HCT116 (cell line): ENCODE data around the gene ABCC10. TPM values are rescaled to one million over a fixed set of nuclear protein-coding genes. Genes with fewer than 3 reads are reported as not detected.

Source experiments
- ATAC-seq: fragments of 200-7000 bp; cut with Tn5 transposase; 2 replicates; pipeline ENCODE4 v1.9.1; 2020; ENCODE audit warnings: mild to moderate bottlenecking, moderate library complexity
- BruUV-seq: library from RNA; stranded (reverse); fragments of 400-500 nt; replicated peaks from 2 replicates; lab custom pipeline; 2021; lab: Mats Ljungman, UMichigan
- CTCF ChIA-PET: fragments of 300-600 bp; sonication (Branson Sonifier 250); formaldehyde crosslinking; loops from one replicate; lab custom pipeline; 2021; ENCODE audit warnings: antibody characterized with exemption; lab: Charles Lee
- POLR2A ChIA-PET: fragments of 300-600, 350-600 bp; sonication (Branson Sonifier 250); formaldehyde crosslinking; loops from one replicate; lab custom pipeline; 2021; ENCODE audit warnings: antibody characterized with exemption; lab: Charles Lee
- RAD21 ChIA-PET, 2 experiments: fragments of 300-600 bp; sonication (Branson Sonifier 250); formaldehyde crosslinking; loops; one replicate each; lab custom pipeline; 2023; ENCODE audit warnings: low total read pairs in 2 of 2; ENCODE audit not compliant: uncharacterized antibody in 2 of 2, unreplicated experiment in 2 of 2, low non-redundant PET in 1 of 2; lab: Charles Lee
- DNase-seq: peaks from one replicate; pipeline ENCODE4 v3.0.0-alpha.2; 2010; ENCODE audit warnings: low read depth, low spot score
- H2AFZ ChIP-seq: fragments of 200-600 bp; shearing (Covaris generic), sonication (generic); 2 replicates; pipeline ENCODE4 v1.6.1; 2017; ENCODE audit warnings: low read depth, mixed run types, mixed read lengths, antibody characterized with exemption, low read length; ENCODE audit not compliant: poor library complexity, severe bottlenecking
- H3K27ac ChIP-seq: 2 replicates; pipeline ENCODE4 v1.5.1; 2012; ENCODE audit warnings: low read depth, low read length
- H3K27me3 ChIP-seq: fragments of 200-600 bp; sonication (generic); 2 replicates; pipeline ENCODE4 v1.6.1; 2016; ENCODE audit warnings: mixed run types, low read length, mixed read lengths; ENCODE audit not compliant: insufficient read depth
- H3K36me3 ChIP-seq, 2 experiments: fragments of 200-500 bp in 1 of 2; fragments of 200-600 bp in 1 of 2; sonication (Bioruptor generic) in 1 of 2; sonication (generic) in 1 of 2; 2 replicates each; pipeline versions ENCODE4 v1.5.1 to v1.6.1; 2014 to 2016; ENCODE audit warnings: low read length in 2 of 2, inconsistent platforms in 1 of 2, mixed read lengths in 1 of 2, mixed run types in 1 of 2; ENCODE audit not compliant: insufficient read depth in 2 of 2, control insufficient read depth in 1 of 2
- H3K4me1 ChIP-seq, 2 experiments: fragments of 200-600 bp in 1 of 2; sonication (generic) in 1 of 2; 2 replicates each; pipeline versions ENCODE4 v1.5.1 to v1.6.1; 2012 to 2017; ENCODE audit warnings: low read length in 2 of 2, inconsistent platforms in 1 of 2, mild to moderate bottlenecking in 1 of 2, mixed read lengths in 1 of 2, mixed run types in 1 of 2, moderate library complexity in 1 of 2; ENCODE audit not compliant: insufficient read depth in 2 of 2, control insufficient read depth in 1 of 2
- H3K4me2 ChIP-seq: fragments of 200-600 bp; sonication (generic); 2 replicates; pipeline ENCODE4 v1.6.1; 2017; ENCODE audit warnings: mixed run types, low read length, mixed read lengths
- H3K4me3 ChIP-seq, 2 experiments: fragments of 200-600 bp in 1 of 2; sonication (generic) in 1 of 2; replicated peaks in 1 of 2; 2 replicates each; pipeline ENCODE4 v1.5.1; 2011 to 2016; ENCODE audit warnings: low read length in 2 of 2, control low read depth in 1 of 2, low read depth in 1 of 2, mild to moderate bottlenecking in 1 of 2, mixed read lengths in 1 of 2, mixed run types in 1 of 2
- H3K79me2 ChIP-seq: fragments of 200-600 bp; sonication (generic); 2 replicates; pipeline ENCODE4 v1.6.1; 2017; ENCODE audit warnings: mild to moderate bottlenecking, mixed run types, low read length, moderate library complexity, mixed read lengths; ENCODE audit not compliant: insufficient read depth
- H3K9ac ChIP-seq: fragments of 200-600 bp; sonication (generic); 2 replicates; pipeline ENCODE4 v1.6.1; 2016; ENCODE audit warnings: low read length, mixed read lengths
- H3K9me2 ChIP-seq: fragments of 200-600 bp; sonication (generic), shearing (Covaris generic); 2 replicates; pipeline ENCODE4 v1.6.1; 2017; ENCODE audit warnings: mixed run types, mild to moderate bottlenecking, moderate library complexity; ENCODE audit not compliant: insufficient read depth
- H3K9me3 ChIP-seq, 2 experiments: fragments of 200-500 bp in 1 of 2; fragments of 200-600 bp in 1 of 2; sonication (Bioruptor generic) in 1 of 2; sonication (generic) in 1 of 2; 2 replicates each; pipeline ENCODE4 v1.6.1; 2014 to 2017; ENCODE audit warnings: low read length in 2 of 2, mixed read lengths in 2 of 2, inconsistent platforms in 1 of 2, low read depth in 1 of 2, mild to moderate bottlenecking in 1 of 2, mixed run types in 1 of 2, moderate library complexity in 1 of 2; ENCODE audit not compliant: control insufficient read depth in 1 of 2, insufficient read depth in 1 of 2
- H4K20me1 ChIP-seq: fragments of 200-600 bp; sonication (generic), shearing (Covaris generic); 2 replicates; pipeline ENCODE4 v1.6.1; 2017; ENCODE audit warnings: mixed run types, mild to moderate bottlenecking, moderate library complexity; ENCODE audit not compliant: insufficient read depth
- CBX3 ChIP-seq: IDR thresholded peaks from 2 replicates; pipeline ENCODE4 v1.6.1; 2012; ENCODE audit warnings: low read depth
- CTCF ChIP-seq, 3 experiments: fragments of 200-600 bp in 1 of 3; sonication (generic) in 1 of 3; IDR thresholded peaks in 2 of 3; conservative IDR thresholded peaks in 1 of 3; 2 replicates each; pipeline ENCODE4 v1.5.1; 2012 to 2017; ENCODE audit warnings: low read depth in 2 of 3, low read length in 2 of 3, antibody characterized with exemption in 1 of 3, borderline replicate concordance in 1 of 3, control low read depth in 1 of 3, mild to moderate bottlenecking in 1 of 3, mixed read lengths in 1 of 3, mixed run types in 1 of 3, moderate library complexity in 1 of 3; ENCODE audit not compliant: insufficient read depth in 1 of 3
- EGR1 ChIP-seq: IDR thresholded peaks from 2 replicates; pipeline ENCODE4 v1.6.1; 2012; ENCODE audit warnings: low read depth
- ELF1 ChIP-seq: IDR thresholded peaks from 2 replicates; pipeline ENCODE4 v1.6.1; 2012; ENCODE audit warnings: low read depth, borderline replicate concordance
- EZH2 ChIP-seq: fragments of 200-600 bp; sonication (generic); IDR thresholded peaks from 2 replicates; pipeline ENCODE4 v1.6.1; 2017; ENCODE audit warnings: antibody characterized with exemption, mixed run types
- JUND ChIP-seq: IDR thresholded peaks from 2 replicates; pipeline ENCODE4 v1.6.1; 2012
- RAD21 ChIP-seq: IDR thresholded peaks from 2 replicates; pipeline ENCODE4 v1.6.1; 2012; ENCODE audit warnings: low read depth, mild to moderate bottlenecking
- REST ChIP-seq: IDR thresholded peaks from 2 replicates; pipeline ENCODE4 v1.6.1; 2012; ENCODE audit warnings: low read depth
- SP1 ChIP-seq: IDR thresholded peaks from 2 replicates; pipeline ENCODE4 v1.6.1; 2012; ENCODE audit warnings: low read depth
- SRF ChIP-seq: IDR thresholded peaks from 2 replicates; pipeline ENCODE4 v1.6.1; 2012; ENCODE audit warnings: low read depth
- YY1 ChIP-seq: IDR thresholded peaks from 2 replicates; pipeline ENCODE4 v1.6.1; 2011; ENCODE audit warnings: low read length, low read depth, moderate library complexity, mild to moderate bottlenecking; ENCODE audit not compliant: insufficient replicate concordance; ENCODE audit errors: extremely low read depth
- ZNF274 ChIP-seq: fragments of 200-500 bp; sonication (Bioruptor generic); IDR thresholded peaks from 2 replicates; pipeline ENCODE4 v1.6.1; 2014; ENCODE audit warnings: mild to moderate bottlenecking, low read depth, low read length, inconsistent platforms
- intact Hi-C: fragments of 100-400 bp; cut with micrococcal nuclease; formaldehyde crosslinking; loops from 2 replicates; pipeline ENCODE4 v1.10.0; 2022
- total RNA-seq: library from RNA; stranded (reverse); gene quantifications from one replicate; pipeline ENCODE4 v1.2.1, GENCODE V29; 2021; ENCODE audit not compliant: unreplicated experiment

ABCC10 gene
- total RNA-seq, 1 experiment from 2014 or later, result 29.9 TPM

- no TSS peak for BruUV-seq
- Histone ChIP-seq H3K27me3 (peaks cover 3% of the 10 kb centered on the region; the same call in 1 of the 2 replicates), H2AFZ (no peak overlapping the region), H3K27ac (no peak overlapping the region), H3K9me2 (no peaks in the 10 kb centered on the region), H3K4me1 (peaks cover 0 to 7% of the 10 kb centered on the region in 2 experiments; a peak in 1 of 4 replicates), H3K4me3 (no peak overlapping the region), H3K9ac (no peak overlapping the region), H4K20me1 (no peaks in the 10 kb centered on the region), H3K79me2 (no peaks in the 10 kb centered on the region), H3K9me3 (no peaks in the 10 kb centered on the region)
- ATAC-seq (no peak), DNase-seq (no peak)
- POLR2A ChIA-PET, result no interaction called here
- CTCF ChIA-PET, result no interaction called here
- intact Hi-C loops, result no loop called here
- RAD21 ChIA-PET, result no interaction called here
- no peak for TF ChIP-seq EGR1
- no peak for TF ChIP-seq JUND
- TF ChIP-seq ELF1, result no peak
- TF ChIP-seq YY1, result no peak
- no peak for TF ChIP-seq REST
- TF ChIP-seq, all 23 proteins: peak for 0
- H3K36me3 ChIP-seq, result no peaks in the 10 kb centered on the region
- no peak overlapping the region for H3K4me2 ChIP-seq
These were observed 33.7 kb upstream of the ABCC10 start for GRCh38 chr6:43393602-43394001.

- H2AFZ ChIP-seq, result no peak overlapping the region
- POLR2A ChIA-PET, result no interaction called here
- no peak overlapping the region for H3K4me3 ChIP-seq
- peaks cover 3% of the 10 kb centered on the region; the same call in 1 of the 2 replicates for H3K27me3 ChIP-seq
- H3K9me2 ChIP-seq, result no peaks in the 10 kb centered on the region
- no peak overlapping the region for H3K27ac ChIP-seq
- H3K9ac ChIP-seq, result no peak overlapping the region
- CTCF ChIA-PET, result no interaction called here
- ATAC-seq, result no peak
- no peak overlapping the region for H3K4me2 ChIP-seq
- intact Hi-C loops, result no loop called here
- no peaks in the 10 kb centered on the region for H3K36me3 ChIP-seq
- H3K79me2 ChIP-seq, result no peaks in the 10 kb centered on the region
- H3K9me3 ChIP-seq, result no peaks in the 10 kb centered on the region
- peaks cover 0 to 7% of the 10 kb centered on the region in 2 experiments; a peak in 1 of 4 replicates for H3K4me1 ChIP-seq
- DNase-seq, result no peak
- no peaks in the 10 kb centered on the region for H4K20me1 ChIP-seq
- BruUV-seq, result no TSS peak
- RAD21 ChIA-PET, result interaction anchor here in 1 of 2 experiments (0.6 kb wide), 1 partner anchor 102 kb away, joined by 3 read pairs; no protein-coding TSS in a partner anchor
- no peak for TF ChIP-seq RAD21
- no peak for TF ChIP-seq CTCF (IDR thresholded peaks at IDR 0.05 in 2 of 3, conservative IDR thresholded peaks at IDR 0.05 in 1 of 3; ENCODE audit: borderline replicate concordance in 1 of 3, insufficient read depth in 1 of 3, low read depth in 2 of 3, low read length in 2 of 3)
- TF ChIP-seq ZNF274, result no peak
- TF ChIP-seq EZH2, result no peak
- TF ChIP-seq CBX3, result no peak
- no peak for TF ChIP-seq SP1
- no peak for TF ChIP-seq YY1
- no peak for TF ChIP-seq SRF
- TF ChIP-seq JUND, result no peak
These were observed 32.4 kb upstream of the ABCC10 start for GRCh38 chr6:43394982-43395381.
